H1 (cell line): ENCODE data around the gene LSM6.

Experiments
- CHD2 ChIP-seq: IDR thresholded peaks from 2 replicates; pipeline ENCODE4 v1.6.1; 2012; ENCODE audit warnings: low read length, improper control_type of control experiment
- CTCF ChIP-seq, 3 experiments: IDR thresholded peaks; 1 replicate in 2 of 3; 2 replicates in 1 of 3; pipeline versions ENCODE4 v1.5.1 to v1.6.1; 2011; ENCODE audit warnings: low read length in 3 of 3, mild to moderate bottlenecking in 3 of 3, inconsistent platforms in 2 of 3, low read depth in 1 of 3, moderate library complexity in 1 of 3; ENCODE audit not compliant: insufficient read depth in 1 of 3; ENCODE audit errors: control extremely low read depth in 1 of 3
- MAFK ChIP-seq: IDR thresholded peaks from 2 replicates; pipeline ENCODE4 v1.6.1; 2012; ENCODE audit warnings: low read depth, mild to moderate bottlenecking, improper control_type of control experiment, low read length
- MAX ChIP-seq: IDR thresholded peaks from 2 replicates; pipeline ENCODE4 v1.6.1; 2012; ENCODE audit warnings: inconsistent platforms
- POLR2A ChIP-seq, 2 experiments: IDR thresholded peaks; 1 replicate in 1 of 2; 2 replicates in 1 of 2; pipeline ENCODE4 v1.6.1; 2011; ENCODE audit warnings: low read depth in 2 of 2, low read length in 2 of 2, mild to moderate bottlenecking in 2 of 2; ENCODE audit errors: control extremely low read depth in 1 of 2
- SIX5 ChIP-seq: IDR thresholded peaks from 2 replicates; pipeline ENCODE4 v1.6.1; 2011; ENCODE audit warnings: mild to moderate bottlenecking, low read depth, low read length
- SUZ12 ChIP-seq: fragments of 200-600 bp; sonication (generic); IDR thresholded peaks from 2 replicates; pipeline ENCODE4 v1.6.1; 2012; ENCODE audit warnings: mild to moderate bottlenecking, inconsistent platforms, low read length, moderate library complexity, mixed read lengths

- TF ChIP-seq SIX5 (no peak), POLR2A (IDR thresholded peaks at IDR 0.05; ENCODE audit: control extremely low read depth in 1 of 2, low read depth in 2 of 2, low read length in 2 of 2) (no peak), CHD2 (no peak), MAFK (no peak), MAX (no peak), CTCF (IDR thresholded peaks at IDR 0.05; ENCODE audit: control extremely low read depth in 1 of 3, insufficient read depth in 1 of 3, low read depth in 1 of 3, low read length in 3 of 3) (no peak), SUZ12 (no peak)
Measured at GRCh38 chr4:146224326-146224966, 48.9 kb downstream of the LSM6 start.
